GM08714 (cell line): ENCODE measurements around the gene RPL15.
A peak's percentile ranks its signal among the peaks of the same experiment; 100 is the strongest.

Experiments
- H3K4me3 ChIP-seq: fragments of 200-500 bp; sonication (Bioruptor generic); 2 replicates; pipeline ENCODE4 v1.5.1; 2014; ENCODE audit warnings: mild to moderate bottlenecking, low read length, inconsistent platforms
- ZNF274 ChIP-seq: IDR thresholded peaks from 2 replicates; pipeline ENCODE4 v1.6.1; 2012; ENCODE audit warnings: mild to moderate bottlenecking, low read depth, low read length

Gene RPL15

DNA sequence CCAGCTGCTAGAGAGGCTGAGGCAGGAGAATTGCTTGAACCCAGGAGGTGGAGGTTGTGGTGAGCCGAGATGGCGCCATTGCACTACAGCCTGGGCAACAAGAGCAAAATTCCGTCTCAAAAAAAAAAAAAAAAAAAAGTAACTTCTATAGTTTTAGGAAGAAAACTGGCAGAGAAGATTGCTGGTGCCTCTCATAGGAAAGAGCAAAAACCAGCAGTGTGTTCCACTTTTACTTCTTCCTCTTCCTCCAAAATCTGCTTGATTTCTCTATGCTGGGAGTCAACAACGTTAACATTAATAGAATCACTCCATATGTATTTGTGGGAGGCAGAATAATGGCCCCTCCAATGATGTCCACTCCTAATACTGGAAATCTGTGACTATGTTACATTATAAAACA, 15.6 kb downstream of the RPL15 start:
- no peak for TF ChIP-seq ZNF274
- no peak overlapping the region for H3K4me3 ChIP-seq

DNA sequence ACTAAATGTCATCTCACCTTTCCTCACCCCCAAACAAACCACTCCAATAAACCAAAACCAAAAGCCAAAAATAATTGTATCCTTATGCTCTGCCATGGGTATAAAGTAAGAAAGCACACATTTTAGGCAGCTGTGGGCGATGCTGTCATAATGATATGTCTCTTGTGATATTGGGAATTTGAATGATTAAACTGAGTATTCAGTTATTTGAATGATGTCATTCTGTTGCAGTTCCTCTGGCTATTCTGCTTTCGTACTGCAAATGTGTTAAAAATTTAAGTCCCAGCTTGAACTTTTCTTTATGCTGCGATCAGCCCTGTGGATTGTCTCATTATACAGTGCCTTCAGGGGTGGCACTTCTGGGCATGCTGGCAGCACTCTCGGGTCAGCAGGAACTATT, 17.3 kb downstream of the RPL15 start:
- no peak for TF ChIP-seq ZNF274
- H3K4me3 ChIP-seq, result no peak overlapping the region

- H3K4me3 ChIP-seq, result no peak overlapping the region
- TF ChIP-seq ZNF274, result no peak
Observed at GRCh38 chr3:23937296-23937695, 20.4 kb downstream of the RPL15 start.

GRCh38 chr3:23938688-23939087, 21.8 kb downstream of the RPL15 start:
- no peak overlapping the region for H3K4me3 ChIP-seq
- TF ChIP-seq ZNF274, result no peak

DNA sequence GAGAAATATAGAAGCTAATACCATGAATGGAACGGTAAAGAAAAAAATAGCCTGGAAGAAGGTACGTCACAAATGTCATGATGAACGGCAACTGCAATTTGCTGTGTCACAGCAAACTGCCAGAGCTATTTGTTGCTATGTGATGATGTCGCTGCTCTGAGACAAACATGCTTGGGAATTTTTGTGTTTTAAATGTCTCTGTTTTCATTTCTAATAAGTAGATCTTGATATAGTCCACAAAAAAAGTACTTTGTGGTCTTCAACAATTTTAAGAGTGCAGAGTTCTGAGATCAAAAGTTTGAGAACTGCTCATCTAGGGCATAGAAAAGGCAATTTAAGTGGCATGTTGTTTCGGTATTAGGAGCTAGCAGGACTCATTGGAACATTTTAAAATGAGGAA, 23.8 kb downstream of the RPL15 start:
- no peak for TF ChIP-seq ZNF274
- H3K4me3 ChIP-seq, result no peak overlapping the region

- TF ChIP-seq ZNF274, result no peak
- no peak overlapping the region for H3K4me3 ChIP-seq
Observed at GRCh38 chr3:23941440-23941839, 24.5 kb downstream of the RPL15 start.

- TF ChIP-seq ZNF274, result no peak
Observed at GRCh38 chr3:23942546-23942945, 25.6 kb downstream of the RPL15 start.

GRCh38 chr3:23944007-23944783, 27.3 kb downstream of the RPL15 start:
- no peak for TF ChIP-seq ZNF274
- peak overlapping the region; percentile 81 for H3K4me3 ChIP-seq

More at GRCh38 chr3:23942546-23942945, 25.6 kb downstream of the RPL15 start:
- H3K4me3 ChIP-seq, result no peak overlapping the region

- TF ChIP-seq ZNF274, result no peak
- H3K4me3 ChIP-seq, result peak within 1 kb of the TSS; percentile 86
Observed at GRCh38 chr3:23944861-23945662, 28.1 kb downstream of the RPL15 start, which contains the start of gene NR1D2. TSS of gene NR1D2 (plus strand) at chr3:23945286. CDS start at chr3:23945579, 293 bp downstream.

DNA sequence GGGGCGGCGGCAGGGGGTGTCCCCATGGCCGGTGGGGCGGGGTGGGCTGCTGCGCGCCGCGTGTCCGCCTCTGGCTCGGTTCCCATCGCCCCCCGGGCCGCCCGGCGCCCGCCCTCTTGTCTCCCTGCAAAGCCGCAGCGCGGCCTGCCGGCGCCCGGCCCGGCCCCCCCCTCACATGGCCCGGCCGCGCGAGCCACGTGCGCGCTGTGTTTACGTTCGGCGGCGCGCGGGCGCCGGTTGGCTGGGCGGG, 28.7 kb downstream of the RPL15 start:
- H3K4me3 ChIP-seq, result peak overlapping the region; percentile 74
- no peak for TF ChIP-seq ZNF274

- no peak for TF ChIP-seq ZNF274
- H3K4me3 ChIP-seq, result peak overlapping the region; percentile 86
Observed at GRCh38 chr3:23945913-23946687, 29.2 kb downstream of the RPL15 start.

DNA sequence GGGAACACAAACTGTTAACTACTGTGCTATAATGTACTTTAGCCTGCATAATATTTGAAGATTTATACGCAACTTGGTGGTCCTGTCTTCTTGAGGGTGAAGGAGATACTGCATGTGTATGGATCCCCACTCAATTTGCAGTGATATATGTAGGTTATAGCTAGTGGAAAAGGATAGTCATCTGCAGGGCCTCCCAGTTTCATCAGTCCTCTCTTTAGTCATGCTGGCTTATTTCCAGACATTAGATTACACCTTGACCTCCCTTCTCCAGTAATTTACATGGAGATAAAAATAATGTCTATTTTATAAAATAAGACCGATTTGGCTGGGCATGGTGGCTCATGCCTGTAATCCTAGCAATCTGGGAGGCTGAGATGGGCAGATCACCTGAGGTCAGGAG, 31.8 kb downstream of the RPL15 start:
- no peak for TF ChIP-seq ZNF274
- no peak overlapping the region for H3K4me3 ChIP-seq

GRCh38 chr3:23949784-23950183, 32.9 kb downstream of the RPL15 start:
- H3K4me3 ChIP-seq, result peak overlapping the region; percentile 30; the same call in 1 of the 2 replicates

GRCh38 chr3:23950293-23950692, 33.4 kb downstream of the RPL15 start:
- H3K4me3 ChIP-seq, result no peak overlapping the region; the same call in 1 of the 2 replicates

More at GRCh38 chr3:23949784-23950183, 32.9 kb downstream of the RPL15 start:
- TF ChIP-seq ZNF274, result no peak

More at GRCh38 chr3:23950293-23950692, 33.4 kb downstream of the RPL15 start:
- TF ChIP-seq ZNF274, result no peak
